GM12891 (cell line): ENCODE results near the gene DDC.

Source experiments
- DNase-seq: peaks from one replicate; pipeline ENCODE4 v3.0.0; 2011; ENCODE audit warnings: low spot score; ENCODE audit not compliant: insufficient read length
- FAIRE-seq: peaks from 2 replicates; lab custom pipeline; 2011; peaks lifted over from hg19 to GRCh38; lab: Jason Lieb, UNC
- PAX5 ChIP-seq: IDR thresholded peaks from 2 replicates; pipeline ENCODE4 v1.6.1; 2011; ENCODE audit warnings: low read length, moderate library complexity, mild to moderate bottlenecking; ENCODE audit not compliant: insufficient read depth, severe bottlenecking
- POLR2A ChIP-seq: IDR thresholded peaks from 2 replicates; pipeline ENCODE4 v1.6.1; 2011; ENCODE audit warnings: low read depth, low read length, control low read depth
- POLR2AphosphoS5 ChIP-seq: IDR thresholded peaks from 2 replicates; pipeline ENCODE4 v1.6.1; 2011; ENCODE audit warnings: low read depth, low read length, control low read depth
- POU2F2 ChIP-seq: IDR thresholded peaks from 2 replicates; pipeline ENCODE4 v1.6.1; 2011; ENCODE audit warnings: low read depth, mild to moderate bottlenecking, control low read depth, low read length, moderate library complexity
- SPI1 ChIP-seq: IDR thresholded peaks from 2 replicates; pipeline ENCODE4 v1.6.1; 2011; ENCODE audit warnings: low read depth, low read length, control low read depth
- TAF1 ChIP-seq: IDR thresholded peaks from 2 replicates; pipeline ENCODE4 v1.6.1; 2011; ENCODE audit warnings: low read depth, low read length, control low read depth

DDC gene

GRCh38 chr7:50598460-50599343, 33.5 kb upstream of the DDC start:
- no peak for DNase-seq
- TF ChIP-seq POLR2A (no peak), TAF1 (no peak), POU2F2 (no peak), PAX5 (no peak), SPI1 (no peak), POLR2AphosphoS5 (no peak)

GRCh38 chr7:50596484-50596883, 31.3 kb upstream of the DDC start:
- no peak for DNase-seq
- FAIRE-seq, result no peak
- no peak for TF ChIP-seq POLR2AphosphoS5
- no peak for TF ChIP-seq PAX5
- TF ChIP-seq SPI1, result no peak
- TF ChIP-seq POLR2A, result no peak
- no peak for TF ChIP-seq TAF1
- TF ChIP-seq POU2F2, result no peak

More at GRCh38 chr7:50598460-50599343, 33.5 kb upstream of the DDC start:
- FAIRE-seq, result no peak

- FAIRE-seq, result no peak
- DNase-seq, result no peak
- TF ChIP-seq SPI1, result no peak
- TF ChIP-seq TAF1, result no peak
- TF ChIP-seq POLR2A, result no peak
- TF ChIP-seq POLR2AphosphoS5, result no peak
- TF ChIP-seq PAX5, result no peak
- no peak for TF ChIP-seq POU2F2
Measured at GRCh38 chr7:50595491-50596102, 30.4 kb upstream of the DDC start.

GRCh38 chr7:50594734-50595485, 29.7 kb upstream of the DDC start:
- no peak for TF ChIP-seq TAF1
- TF ChIP-seq POLR2A, result no peak
- no peak for TF ChIP-seq PAX5
- TF ChIP-seq SPI1, result no peak
- no peak for TF ChIP-seq POLR2AphosphoS5
- DNase-seq, result no peak
- no peak for FAIRE-seq

- FAIRE-seq (no peak), DNase-seq (no peak)
- TF ChIP-seq SPI1 (no peak), POLR2AphosphoS5 (no peak), TAF1 (no peak), POLR2A (no peak), POU2F2 (no peak), PAX5 (no peak)
Measured at GRCh38 chr7:50594136-50594535, 28.9 kb upstream of the DDC start.

- FAIRE-seq, result no peak
- no peak for TF ChIP-seq POLR2A
- TF ChIP-seq PAX5, result no peak
- TF ChIP-seq TAF1, result no peak
- TF ChIP-seq POLR2AphosphoS5, result no peak
- TF ChIP-seq POU2F2, result no peak
- no peak for TF ChIP-seq SPI1
- DNase-seq, result no peak
Measured at GRCh38 chr7:50592940-50593339, 27.7 kb upstream of the DDC start.

- TF ChIP-seq POLR2A (no peak), TAF1 (no peak), PAX5 (no peak), POLR2AphosphoS5 (no peak), POU2F2 (no peak), SPI1 (no peak)
- no peak for DNase-seq
- no peak for FAIRE-seq
Measured at GRCh38 chr7:50591480-50592438, 26.6 kb upstream of the DDC start.

- TF ChIP-seq TAF1 (no peak), SPI1 (no peak), PAX5 (no peak), POLR2A (no peak), POU2F2 (no peak), POLR2AphosphoS5 (no peak)
- DNase-seq (no peak), FAIRE-seq (no peak)
Measured at GRCh38 chr7:50591098-50591479, 25.9 kb upstream of the DDC start.
